H1 (cell line): Measurements from ENCODE around the gene LOX. TPM values are rescaled to one million over a fixed set of nuclear protein-coding genes. Genes with fewer than 3 reads are reported as not detected.

Experiments used
- MAFK ChIP-seq: IDR thresholded peaks from 2 replicates; pipeline ENCODE4 v1.6.1; 2012; ENCODE audit warnings: low read depth, mild to moderate bottlenecking, improper control_type of control experiment, low read length
- MAX ChIP-seq: IDR thresholded peaks from 2 replicates; pipeline ENCODE4 v1.6.1; 2012; ENCODE audit warnings: inconsistent platforms
- polyA plus RNA-seq, 7 experiments: library from polyadenylated mRNA; depleted of rRNA in 3 of 7; stranded (reverse) in 5 of 7; unstranded in 2 of 7; fragments of >200 nt in 5 of 7; fragments of 200-250 nt in 2 of 7; gene quantifications; 1 replicate in 5 of 7; 2 replicates in 1 of 7; 4 replicates in 1 of 7; pipeline versions ENCODE4 v1.2.1 to v1.2.3, GENCODE V29; 2011 to 2013; ENCODE audit warnings: missing spikeins in 2 of 7, mixed read lengths in 2 of 7
- total RNA-seq: library from RNA; stranded (reverse); fragmentation: NEBNext Ultra II Directional; extraction: Animal tissue kit (Norgen Biotek cat#: 25700); gene quantifications from 2 replicates; pipeline ENCODE4 v1.2.1, GENCODE V29; 2021

LOX gene
- total and polyA plus RNA-seq, 2 of the 8 experiments (the other 6 are each of a cell fraction or from before 2014, with no cell fraction given): 1.1 to 2.2 TPM

GRCh38 chr5:122126756-122127321 is 48.8 kb upstream of the LOX start (continued):
- TF ChIP-seq MAX: no peak
- no peak for TF ChIP-seq MAFK
